DOHH2 (cell line): ENCODE data around the gene ABI1.
"Not testable (repeated sequence)": the region's sequence is repeated elsewhere in the genome, so short reads cannot be mapped to it uniquely, and the experiment has no call there.

Experiments
- H3F3A ChIP-seq: fragments of 200-600 bp; sonication (generic), shearing (Covaris generic); 2 replicates; pipeline ENCODE4 v1.6.0; 2016; ENCODE audit warnings: antibody characterized with exemption, mild to moderate bottlenecking; ENCODE audit not compliant: control insufficient read depth, insufficient read depth
- H3K27ac ChIP-seq: fragments of 200-600 bp; sonication (generic); 2 replicates; pipeline ENCODE4 v1.5.1; 2014; ENCODE audit warnings: low read depth, mild to moderate bottlenecking, low read length, moderate library complexity
- H3K27me3 ChIP-seq: fragments of 200-600 bp; sonication (generic); 2 replicates; pipeline ENCODE4 v1.6.1; 2014; ENCODE audit warnings: mild to moderate bottlenecking, low read length, mixed read lengths; ENCODE audit not compliant: control insufficient read depth
- H3K36me3 ChIP-seq: fragments of 200-600 bp; sonication (generic); 2 replicates; pipeline ENCODE4 v1.6.1; 2014; ENCODE audit warnings: mild to moderate bottlenecking, low read length, moderate library complexity, mixed read lengths; ENCODE audit not compliant: control insufficient read depth
- H3K4me1 ChIP-seq: fragments of 200-600 bp; sonication (generic); 2 replicates; pipeline ENCODE4 v1.6.1; 2014; ENCODE audit warnings: mild to moderate bottlenecking, low read length, mixed read lengths; ENCODE audit not compliant: control insufficient read depth
- H3K4me2 ChIP-seq: fragments of 200-600 bp; sonication (generic); 2 replicates; pipeline ENCODE4 v1.6.0; 2014; ENCODE audit warnings: mild to moderate bottlenecking, low read length, moderate library complexity
- H3K4me3 ChIP-seq: fragments of 200-600 bp; sonication (generic); 2 replicates; pipeline ENCODE4 v1.5.1; 2014; ENCODE audit warnings: mild to moderate bottlenecking, low read length, mixed read lengths
- H3K79me2 ChIP-seq: fragments of 200-600 bp; sonication (generic); 2 replicates; pipeline ENCODE4 v1.6.1; 2014; ENCODE audit warnings: mild to moderate bottlenecking, low read length, mixed read lengths; ENCODE audit not compliant: control insufficient read depth
- H3K9me2 ChIP-seq: fragments of 200-600 bp; sonication (generic); replicated peaks from 2 replicates; pipeline ENCODE4 v1.6.1; 2014; ENCODE audit warnings: mild to moderate bottlenecking, low read length, mixed read lengths; ENCODE audit not compliant: control insufficient read depth
- H3K9me3 ChIP-seq: fragments of 200-600 bp; sonication (generic); 2 replicates; pipeline ENCODE4 v1.6.1; 2014; ENCODE audit warnings: antibody characterized with exemption, low read length, mixed read lengths; ENCODE audit not compliant: control insufficient read depth, insufficient read depth
- H4K20me1 ChIP-seq: fragments of 200-600 bp; sonication (generic); 2 replicates; pipeline ENCODE4 v1.6.0; 2014; ENCODE audit warnings: low read depth, mild to moderate bottlenecking, antibody characterized with exemption, low read length, moderate library complexity; ENCODE audit not compliant: control insufficient read depth, insufficient read depth
- CTCF ChIP-seq: fragments of 200-600 bp; sonication (generic); IDR thresholded peaks from one replicate; pipeline ENCODE4 v1.5.1; 2014; ENCODE audit warnings: antibody characterized with exemption, mild to moderate bottlenecking, low read depth, low read length; ENCODE audit not compliant: poor library complexity, severe bottlenecking
- EZH2phosphoT487 ChIP-seq: fragments of 200-600 bp; sonication (generic); IDR thresholded peaks from 2 replicates; pipeline ENCODE4 v1.6.1; 2017; ENCODE audit warnings: borderline replicate concordance, mild to moderate bottlenecking, antibody characterized with exemption, low read length, moderate library complexity, mixed read lengths

The ABI1 gene

DNA sequence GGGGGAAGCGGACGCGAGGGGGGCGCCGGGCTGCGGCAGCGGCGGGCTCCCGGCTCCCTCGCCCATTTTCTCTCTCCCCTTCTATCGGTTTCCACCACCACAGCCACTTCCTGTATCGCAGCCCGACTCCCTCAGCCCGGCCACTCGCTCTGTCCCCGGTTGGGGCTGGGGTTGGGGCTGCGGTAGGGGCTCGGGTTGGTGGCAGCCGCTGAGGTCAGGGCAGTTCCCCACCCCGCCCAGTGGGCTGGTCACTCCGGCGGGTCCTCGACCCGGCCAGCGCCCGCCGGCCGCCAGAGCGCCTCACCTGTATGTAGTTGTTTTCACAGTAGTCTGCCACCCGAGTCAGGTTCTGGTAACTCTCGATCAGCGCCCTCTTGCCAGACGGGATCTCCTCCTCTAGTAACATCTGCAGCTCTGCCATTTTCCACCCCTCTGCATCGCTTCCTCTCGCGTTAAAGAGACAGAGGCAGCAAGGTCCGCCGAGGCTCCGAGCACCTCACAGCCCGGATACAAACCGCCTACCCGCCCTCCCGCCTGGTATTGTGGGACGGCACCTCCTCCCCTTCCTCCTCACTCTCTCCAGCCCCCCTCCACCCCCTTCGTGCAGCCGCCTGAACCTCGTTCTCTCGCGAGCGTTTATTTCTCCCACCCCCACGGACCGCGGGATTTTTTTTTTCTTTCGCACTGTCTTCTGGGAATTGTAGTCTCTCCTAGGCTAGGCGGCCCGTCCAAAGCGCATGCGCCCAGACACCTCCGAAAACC is at the start of gene ABI1:
Gene ABI1 (minus strand): TSS at position 516 of the 762 bp plus-strand sequence. CDS start 95 bp downstream, at position 421.
- H3K9me3 ChIP-seq: no peaks in the 10 kb centered on the region
- H3K27me3 ChIP-seq: no peaks in the 10 kb centered on the region
- peaks cover 31% of the 10 kb centered on the region for H3K36me3 ChIP-seq
- peak within 1 kb of the TSS; percentile 98 for H3K27ac ChIP-seq
- TF ChIP-seq CTCF (no peak), EZH2phosphoT487 (no peak)
- H3F3A ChIP-seq: peaks cover 22% of the 10 kb centered on the region
- peaks cover 51% of the 10 kb centered on the region for H3K79me2 ChIP-seq
- H3K4me2 ChIP-seq: peak within 1 kb of the TSS; percentile 85
- H4K20me1 ChIP-seq: peaks cover 19% of the 10 kb centered on the region
- H3K4me1 ChIP-seq: peaks cover 38% of the 10 kb centered on the region
- peak within 1 kb of the TSS; percentile 92 for H3K4me3 ChIP-seq
- no peaks in the 10 kb centered on the region for H3K9me2 ChIP-seq

- Histone ChIP-seq H3K4me1 (peaks cover 11% of the 10 kb centered on the region), H3K79me2 (no peaks in the 10 kb centered on the region), H3K4me2 (no peak overlapping the region), H3K27me3 (no peaks in the 10 kb centered on the region), H3K4me3 (no peak overlapping the region), H3K36me3 (no peaks in the 10 kb centered on the region), H3F3A (0 out of 2 replicates have a peak, but pooled peaks cover 2% of the 10 kb centered on the region), H4K20me1 (no peaks in the 10 kb centered on the region), H3K9me2 (no peaks in the 10 kb centered on the region), H3K27ac (no peak overlapping the region), H3K9me3 (peaks cover 3% of the 10 kb centered on the region; the same call in 1 of the 2 replicates)
- no peak for TF ChIP-seq CTCF
Measured at GRCh38 chr10:26909753-26910152, 49.0 kb upstream of the ABI1 start.

GRCh38 chr10:26905253-26905781 is 44.6 kb upstream of the ABI1 start:
- H3K4me1 ChIP-seq, H4K20me1 ChIP-seq: not testable (repeated sequence)

DNA sequence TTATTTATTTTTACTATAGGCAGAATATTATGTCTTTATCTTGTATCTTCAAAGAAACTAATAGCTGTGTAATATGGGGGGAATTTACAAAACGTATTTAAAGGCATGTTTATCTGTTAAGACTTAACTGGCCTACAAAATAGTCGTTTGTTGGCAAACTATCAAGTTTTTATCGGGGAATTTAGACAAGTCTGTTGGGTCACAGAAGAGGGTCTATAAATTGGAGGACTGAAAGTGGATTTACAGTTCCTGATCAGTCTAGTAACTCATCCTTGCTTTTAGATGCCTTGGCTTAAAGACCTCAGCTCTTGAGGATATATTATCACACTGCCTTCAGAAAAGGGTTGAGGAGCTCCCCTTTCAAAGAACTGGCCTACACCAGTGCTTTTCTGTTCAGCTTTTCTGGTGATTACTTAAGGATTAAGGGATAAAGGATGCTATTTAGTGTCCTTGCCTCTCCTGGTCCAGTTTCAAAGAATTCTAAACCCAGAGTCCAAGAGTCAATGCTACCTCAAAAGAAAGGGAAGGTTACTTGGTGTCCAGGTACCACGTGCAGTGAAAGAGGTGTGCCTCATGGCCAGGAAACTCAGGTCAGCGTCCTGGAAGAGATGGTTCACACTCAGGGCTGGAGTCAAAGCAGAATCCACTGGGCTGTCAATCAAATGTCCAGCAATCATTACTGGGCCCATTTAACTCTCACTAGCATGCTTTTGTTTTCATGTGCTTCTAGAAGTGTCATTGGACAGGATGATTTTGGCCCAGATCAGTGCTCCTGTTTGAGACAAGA is 42.9 kb upstream of the ABI1 start:
- H3K27ac ChIP-seq: no peak overlapping the region
- H4K20me1 ChIP-seq: no peaks in the 10 kb centered on the region
- TF ChIP-seq EZH2phosphoT487: no peak
- TF ChIP-seq CTCF: no peak
- no peaks in the 10 kb centered on the region for H3K27me3 ChIP-seq
- no peak overlapping the region for H3K4me3 ChIP-seq
- no peaks in the 10 kb centered on the region for H3K36me3 ChIP-seq
- no peaks in the 10 kb centered on the region for H3K4me1 ChIP-seq
- H3K79me2 ChIP-seq: no peaks in the 10 kb centered on the region
- H3F3A ChIP-seq: no peaks in the 10 kb centered on the region
- no peak overlapping the region for H3K4me2 ChIP-seq
- H3K9me3 ChIP-seq: peaks cover 3% of the 10 kb centered on the region; the same call in 1 of the 2 replicates
- H3K9me2 ChIP-seq: no peaks in the 10 kb centered on the region

More at GRCh38 chr10:26905253-26905781, 44.6 kb upstream of the ABI1 start:
- not testable (repeated sequence) for H3K79me2 ChIP-seq, H3K9me2 ChIP-seq, H3K4me3 ChIP-seq, H3K4me2 ChIP-seq, H3K9me3 ChIP-seq, H3F3A ChIP-seq, H3K36me3 ChIP-seq, H3K27me3 ChIP-seq, H3K27ac ChIP-seq

DNA sequence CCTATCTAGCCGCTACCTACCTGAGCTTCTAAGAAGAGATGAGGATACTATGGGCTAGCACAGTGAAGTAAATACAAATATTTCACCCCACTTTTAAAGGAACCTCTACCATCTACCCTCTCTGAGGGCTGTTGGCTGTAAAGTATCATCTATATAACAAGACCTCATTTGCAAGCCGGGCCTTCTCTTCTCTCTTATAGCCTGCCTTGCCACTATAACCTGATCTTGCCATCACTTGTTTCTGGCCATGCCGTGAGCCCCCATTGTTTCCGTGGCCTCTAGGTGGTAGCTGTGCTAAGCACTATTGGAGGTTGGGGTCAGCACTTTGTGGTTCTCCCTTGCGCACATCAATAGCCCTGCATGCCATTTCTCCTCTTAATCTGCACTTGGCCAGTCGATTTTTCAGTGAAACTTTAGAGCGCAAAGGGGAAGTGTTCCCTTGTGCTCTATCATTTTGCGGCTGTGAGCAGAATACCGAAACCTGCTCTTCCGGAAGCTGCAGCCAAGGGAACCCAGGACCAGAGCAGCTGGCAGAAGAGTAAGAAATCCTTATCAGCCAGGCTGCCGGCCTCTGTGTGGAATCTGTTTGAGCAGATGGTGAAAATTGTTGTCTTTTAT is 31.7 kb upstream of the ABI1 start:
- H3K4me1 ChIP-seq: peaks cover 16% of the 10 kb centered on the region
- not testable (repeated sequence) for H4K20me1 ChIP-seq, H3F3A ChIP-seq, H3K9me2 ChIP-seq, H3K36me3 ChIP-seq, H3K27me3 ChIP-seq, H3K79me2 ChIP-seq, H3K9me3 ChIP-seq
- H3K4me2 ChIP-seq: peak overlapping the region; percentile 53
- H3K4me3 ChIP-seq: peak overlapping the region; percentile 30; the same call in 1 of the 2 replicates
- peak overlapping the region; percentile 32; the same call in 1 of the 2 replicates for H3K27ac ChIP-seq
